HG02759 (cell line): ENCODE measurements around the gene ATP11C.
"Not testable (repeated sequence)": the region's sequence is repeated elsewhere in the genome, so short reads cannot be mapped to it uniquely, and the experiment has no call there.

Source experiments
- ATAC-seq: cut with Tn5 transposase; IDR thresholded peaks from one replicate; pipeline ENCODE4 v1.9.1; 2021; ENCODE audit warnings: mild to moderate bottlenecking, moderate library complexity; ENCODE audit not compliant: unreplicated experiment

Gene ATP11C

DNA sequence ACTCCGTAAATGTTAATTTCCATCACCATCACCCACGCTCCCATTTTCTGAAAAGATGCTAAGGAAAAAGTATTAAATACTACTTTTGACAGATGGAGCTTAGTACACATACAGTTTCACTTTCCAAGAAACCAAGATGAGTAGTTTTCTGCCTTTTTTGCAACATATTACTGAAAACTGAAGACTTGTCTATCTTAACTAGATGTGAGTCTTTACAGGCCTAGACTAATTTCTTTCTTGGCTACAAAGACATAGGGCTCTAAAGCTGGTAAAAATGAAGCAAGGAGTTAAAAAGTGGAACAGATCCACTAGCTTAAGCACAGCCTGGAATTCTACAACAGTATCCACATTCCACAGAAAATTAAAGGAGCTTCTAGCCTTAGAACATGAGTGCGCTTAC is 68.2 kb downstream of the ATP11C start:
- ATAC-seq, result no peak

DNA sequence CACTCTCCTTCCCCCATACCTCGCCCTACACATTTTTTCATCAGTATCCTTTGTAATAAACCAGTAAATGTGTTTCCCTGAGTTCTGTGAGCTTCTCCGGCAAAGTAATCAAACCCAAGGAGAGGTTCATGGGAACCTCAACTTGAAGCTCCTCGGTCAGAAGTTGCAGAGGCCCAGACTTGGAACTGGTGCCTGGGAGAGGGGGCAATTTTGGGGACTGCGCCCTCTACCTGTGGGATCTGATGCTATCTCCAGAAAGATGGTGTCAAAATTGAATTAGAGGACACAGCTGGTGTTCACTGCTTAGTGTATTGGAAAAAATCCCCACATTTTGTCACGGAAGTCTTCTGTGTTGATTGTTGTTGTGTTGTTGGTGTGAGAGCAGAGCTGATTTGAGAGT is 70.6 kb downstream of the ATP11C start:
- ATAC-seq, result no peak

DNA sequence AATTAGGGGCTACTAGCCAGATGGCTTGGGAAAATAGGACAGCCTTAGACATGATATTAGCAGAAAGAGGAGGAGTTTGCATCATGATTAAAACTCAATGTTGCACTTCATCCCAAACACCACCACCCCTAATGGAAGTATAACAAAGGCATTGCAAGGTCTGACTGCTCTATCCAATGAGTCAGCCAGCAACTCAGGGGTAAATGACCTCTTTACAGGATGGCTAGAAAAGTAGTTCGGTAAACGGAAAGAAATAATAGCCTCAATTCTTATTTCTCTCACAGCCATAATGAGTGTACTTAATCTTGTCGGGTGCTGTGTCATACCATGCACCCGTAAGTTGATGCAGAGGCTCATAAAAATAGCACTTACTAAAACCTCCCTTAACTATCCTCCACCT is 76.0 kb downstream of the ATP11C start:
- not testable (repeated sequence) for ATAC-seq

DNA sequence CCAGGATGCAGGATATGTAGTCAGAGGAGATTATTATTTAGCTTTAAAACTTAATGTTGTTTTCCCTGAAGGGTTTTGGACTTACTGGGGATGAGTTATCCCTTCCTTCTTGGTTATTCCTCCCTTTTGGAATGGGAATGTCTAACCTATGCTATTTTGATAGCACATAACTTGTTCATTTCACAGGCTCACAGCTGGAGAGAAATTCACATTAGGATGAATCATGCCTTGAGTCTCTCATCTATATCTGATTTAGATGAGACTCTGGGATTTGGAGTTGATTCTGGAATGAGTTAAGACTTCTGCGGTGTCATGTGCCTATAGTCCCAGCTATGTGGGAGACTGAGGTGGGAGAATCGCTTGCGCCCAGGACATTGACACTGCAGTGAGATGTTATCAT is 81.1 kb downstream of the ATP11C start:
- no peak for ATAC-seq

DNA sequence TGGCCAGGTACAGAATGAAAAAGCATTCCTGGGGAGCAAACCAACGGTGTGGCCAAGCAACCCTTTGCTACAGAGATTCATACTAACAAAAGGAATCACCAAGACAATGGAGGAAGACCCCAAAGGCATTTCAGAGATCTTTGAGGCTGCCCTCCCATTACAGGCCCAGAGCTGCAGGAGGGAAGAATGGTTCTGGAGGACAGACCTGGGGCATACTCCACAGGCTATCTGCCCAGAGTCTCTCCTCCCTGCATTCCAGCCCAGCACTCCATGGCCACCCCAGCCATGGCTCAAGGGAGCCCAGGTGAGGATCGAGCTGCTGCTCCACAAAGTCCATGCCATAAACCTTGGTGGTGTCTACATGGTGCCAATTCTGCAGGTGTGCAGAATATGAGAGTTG is 81.9 kb downstream of the ATP11C start:
- ATAC-seq, result no peak

DNA sequence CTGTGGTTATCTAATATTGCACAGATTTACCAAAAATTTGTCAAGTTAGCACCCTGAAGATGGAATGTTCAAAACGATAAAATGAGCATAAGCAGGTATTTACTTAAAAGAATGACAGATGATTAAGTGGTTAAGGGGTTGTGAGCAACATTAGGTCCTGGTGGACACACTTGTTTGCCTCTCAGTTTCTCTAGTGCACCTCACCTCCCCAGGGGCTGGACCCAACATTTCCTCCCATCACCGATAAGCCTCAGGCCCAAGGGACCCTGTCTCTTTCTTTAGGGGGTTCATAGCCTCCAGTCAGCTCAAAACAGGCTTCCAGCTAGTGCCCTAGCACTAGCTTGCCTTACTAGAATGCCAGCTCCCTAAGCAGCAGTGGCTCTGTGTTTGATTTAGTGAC is 88.0 kb downstream of the ATP11C start:
- ATAC-seq, result peak; percentile 63

DNA sequence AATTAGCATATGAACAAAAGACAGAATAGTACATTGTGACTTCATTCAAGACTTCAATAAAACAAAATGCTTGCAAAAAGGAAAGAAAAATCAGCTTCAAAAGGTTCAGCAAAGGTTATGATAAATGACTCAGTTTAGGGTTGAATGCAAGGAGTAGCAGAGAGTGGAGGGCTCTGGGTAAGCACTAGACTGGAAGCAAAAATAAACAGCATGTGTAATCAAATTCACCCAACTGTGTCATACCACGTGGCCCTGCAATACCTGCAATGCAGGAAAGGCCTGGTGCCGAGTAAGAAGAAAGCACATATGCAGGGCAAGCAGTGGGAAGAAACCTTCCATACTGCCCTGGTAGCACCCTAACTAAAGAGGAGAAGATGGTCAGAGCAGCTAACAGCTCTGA is 88.7 kb downstream of the ATP11C start:
- peak; percentile 78 for ATAC-seq

DNA sequence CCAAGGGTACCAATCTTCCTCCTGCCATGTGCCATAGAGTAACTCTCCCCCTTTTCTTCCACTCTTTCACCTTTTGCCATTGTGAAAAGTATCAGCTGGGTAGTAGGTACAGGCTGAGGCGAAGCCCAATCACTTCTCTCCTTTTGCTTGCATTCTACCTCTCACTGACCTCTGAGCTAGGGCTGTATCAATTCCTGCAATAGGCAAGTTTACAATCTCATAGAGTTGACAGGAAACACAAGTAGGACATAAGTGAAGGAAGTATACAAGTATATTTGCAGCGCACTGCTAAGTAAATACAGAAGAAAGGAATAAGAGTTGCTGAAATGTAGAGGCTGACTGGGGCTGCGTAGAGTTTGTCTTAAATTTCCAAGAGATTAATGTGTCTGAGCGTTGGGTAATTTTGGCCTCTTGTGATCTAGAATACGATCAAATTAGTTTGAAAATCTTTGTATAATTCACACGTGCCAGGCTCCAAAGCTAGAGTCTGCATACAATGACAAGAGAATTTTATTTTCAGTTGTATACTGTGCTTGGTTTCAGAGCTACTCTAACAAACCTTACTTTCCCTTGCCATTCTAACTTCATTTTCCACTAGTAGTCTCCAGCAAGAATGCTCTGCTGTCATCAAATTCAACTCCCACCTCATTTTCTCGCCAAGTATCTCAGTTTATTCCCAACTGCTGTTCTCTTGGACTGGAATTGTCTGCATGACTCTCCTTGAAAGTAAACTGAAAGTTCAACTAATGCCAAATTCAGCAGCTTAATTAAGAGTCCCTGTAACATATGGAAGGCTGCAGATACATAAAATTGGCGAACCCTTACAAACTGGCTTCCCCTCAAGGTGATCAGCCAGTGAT is 90.3 kb downstream of the ATP11C start:
- no peak for ATAC-seq

DNA sequence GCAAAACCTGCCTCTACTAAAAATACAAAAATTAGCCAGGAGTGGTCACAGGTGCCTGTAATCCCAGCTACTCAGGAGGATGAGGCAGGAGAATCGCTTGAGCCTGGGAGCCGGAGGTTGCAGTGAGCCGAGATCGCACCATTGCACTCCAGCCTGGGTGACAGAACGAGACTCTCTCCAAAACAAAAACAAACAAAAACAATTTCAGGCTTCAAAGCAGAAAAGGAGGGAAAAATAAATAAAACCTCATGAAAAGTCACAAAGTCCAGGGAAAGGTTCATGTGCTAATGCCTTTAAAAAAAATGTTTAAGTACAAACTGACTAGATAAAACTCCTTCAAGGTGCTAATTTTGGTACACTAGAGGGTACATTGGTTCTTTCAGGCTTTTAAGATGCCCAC is 96.5 kb downstream of the ATP11C start:
- ATAC-seq, result not testable (repeated sequence)

DNA sequence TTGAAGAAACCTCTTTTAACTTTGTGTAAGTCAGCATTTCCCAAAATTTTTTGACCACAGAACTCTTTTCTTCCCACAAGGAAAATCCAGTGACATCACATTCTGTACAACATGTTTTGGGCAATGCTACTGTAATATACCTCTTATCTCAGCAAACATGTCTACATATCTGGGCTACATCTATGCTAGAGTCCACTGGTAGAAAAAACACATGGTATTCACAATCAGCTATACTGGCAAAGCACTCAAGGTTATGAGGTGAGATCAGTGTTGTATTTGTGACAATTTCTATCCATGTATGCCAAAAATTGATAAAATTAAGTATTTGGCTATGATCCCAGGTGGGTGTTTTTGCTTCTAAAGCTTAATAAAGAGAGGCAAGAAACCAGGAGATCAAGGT is 98.0 kb downstream of the ATP11C start:
- ATAC-seq, result no peak

DNA sequence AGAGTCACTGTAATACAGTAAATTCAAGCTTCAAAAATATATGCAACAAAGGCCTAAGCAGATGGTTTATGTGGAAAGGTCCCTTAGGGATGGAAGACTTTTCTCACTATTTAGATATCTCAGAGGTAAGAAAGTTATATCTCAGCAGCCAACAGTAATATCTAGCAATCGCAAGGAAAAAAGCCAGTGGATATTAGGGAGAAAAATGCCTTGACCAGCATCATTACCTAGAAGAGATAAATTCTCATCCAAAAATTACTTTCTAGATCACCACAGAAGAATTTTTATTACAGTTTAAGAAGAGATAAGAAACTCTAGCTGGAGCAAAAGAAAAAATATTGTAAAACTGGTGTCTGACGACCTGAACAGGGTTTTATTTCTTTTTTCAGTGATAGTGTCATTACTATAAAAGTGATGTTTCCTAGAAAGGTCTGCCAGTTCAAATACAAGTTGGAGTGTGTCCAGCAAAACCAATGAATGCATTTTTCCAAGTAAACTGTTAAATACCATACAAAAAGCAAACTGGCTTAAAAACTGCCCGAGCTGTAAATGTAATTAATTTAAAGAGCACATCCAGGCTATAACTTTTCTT is 100.0 kb downstream of the ATP11C start:
- ATAC-seq, result no peak

DNA sequence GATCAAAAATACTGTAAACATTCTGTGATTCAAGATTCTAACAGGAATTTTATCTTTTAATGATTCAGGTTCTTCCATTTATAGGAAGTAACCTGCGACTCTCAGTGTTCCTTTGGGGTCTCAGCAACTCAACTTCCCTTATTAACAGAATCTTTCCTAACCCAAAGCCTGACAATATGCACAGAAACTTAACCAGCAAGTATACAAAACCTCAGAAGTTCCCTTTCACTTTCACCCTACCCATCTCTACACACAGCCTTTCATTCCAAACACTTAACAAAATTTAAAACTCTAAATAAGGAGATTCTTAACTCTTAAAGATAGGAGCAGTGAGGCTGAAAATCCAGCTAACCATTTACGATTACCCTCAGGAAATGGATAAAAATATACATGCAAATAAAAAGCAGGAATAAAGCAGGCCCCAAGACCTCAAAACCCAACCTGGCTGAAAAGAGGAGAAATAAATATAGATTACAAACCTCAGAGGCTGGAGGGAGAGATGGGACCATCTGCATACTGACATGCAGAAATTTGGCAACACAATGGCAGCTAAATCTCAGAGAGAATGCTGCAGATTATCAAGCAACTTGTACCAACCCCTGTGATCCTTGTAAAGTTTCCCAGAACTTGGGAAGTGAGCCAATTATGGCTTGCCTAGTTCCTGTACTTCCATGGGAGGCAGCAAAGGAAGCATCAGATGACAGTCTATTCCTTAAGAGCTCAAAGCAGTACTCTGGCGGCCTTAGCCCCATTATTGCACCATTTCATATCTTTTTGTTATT is 101.0 kb downstream of the ATP11C start:
- peak; percentile 85 for ATAC-seq

DNA sequence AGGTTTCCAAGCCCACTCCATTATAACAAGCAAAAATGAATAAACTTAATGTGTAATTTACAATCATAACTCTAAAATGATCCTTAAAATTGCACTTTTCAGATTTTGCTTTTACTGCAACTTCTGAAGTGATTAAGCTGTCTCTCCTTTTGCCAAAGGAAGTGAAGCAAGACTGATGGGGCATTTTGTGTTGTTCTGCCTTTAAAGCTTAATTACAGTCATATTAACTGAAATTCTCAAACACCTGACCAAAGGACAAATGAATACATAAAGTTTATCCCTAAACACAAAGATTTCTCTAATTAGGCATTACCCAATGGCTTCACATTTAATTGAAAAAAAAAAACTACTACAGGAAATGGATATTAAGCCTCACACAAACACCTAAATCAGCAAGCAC is 101.8 kb downstream of the ATP11C start:
- no peak for ATAC-seq

DNA sequence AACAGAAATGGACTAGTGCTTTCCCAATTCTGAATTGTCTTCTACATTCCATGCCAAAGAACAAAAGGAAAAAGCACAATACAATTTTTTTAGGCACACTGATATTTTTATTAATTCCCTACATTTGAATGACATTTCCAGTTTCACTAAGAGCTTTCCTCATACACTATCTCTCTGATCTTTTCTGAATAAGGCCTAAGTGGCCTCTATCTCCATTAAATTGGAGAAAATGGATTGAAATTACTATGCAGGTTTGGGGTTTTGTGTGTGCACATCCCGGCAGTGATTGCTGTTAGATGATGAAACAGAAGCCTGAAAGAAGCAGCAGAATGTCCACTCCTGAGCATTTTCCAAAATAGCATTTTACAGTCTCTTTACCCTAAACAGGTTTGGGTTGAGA is 104.0 kb downstream of the ATP11C start:
- no peak for ATAC-seq

DNA sequence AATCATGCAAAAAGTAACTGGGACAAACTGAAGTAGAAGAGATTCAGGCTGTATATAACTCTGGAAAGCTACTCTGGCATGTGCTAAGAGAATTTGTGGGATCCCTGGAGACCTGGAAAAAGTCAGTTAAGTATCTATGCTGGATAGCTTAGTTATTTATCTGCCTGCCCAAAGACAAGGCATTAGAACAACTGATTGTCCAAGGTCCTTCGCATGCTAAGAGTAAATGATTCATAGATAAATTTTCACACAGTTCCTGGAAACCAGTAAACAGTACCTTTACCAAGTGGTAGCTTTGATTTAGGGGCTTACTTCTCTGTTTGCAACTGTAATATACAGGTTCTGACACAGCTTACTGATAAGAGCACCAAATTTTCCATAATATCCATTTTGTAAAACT is 104.8 kb downstream of the ATP11C start:
- ATAC-seq, result peak; percentile 36

DNA sequence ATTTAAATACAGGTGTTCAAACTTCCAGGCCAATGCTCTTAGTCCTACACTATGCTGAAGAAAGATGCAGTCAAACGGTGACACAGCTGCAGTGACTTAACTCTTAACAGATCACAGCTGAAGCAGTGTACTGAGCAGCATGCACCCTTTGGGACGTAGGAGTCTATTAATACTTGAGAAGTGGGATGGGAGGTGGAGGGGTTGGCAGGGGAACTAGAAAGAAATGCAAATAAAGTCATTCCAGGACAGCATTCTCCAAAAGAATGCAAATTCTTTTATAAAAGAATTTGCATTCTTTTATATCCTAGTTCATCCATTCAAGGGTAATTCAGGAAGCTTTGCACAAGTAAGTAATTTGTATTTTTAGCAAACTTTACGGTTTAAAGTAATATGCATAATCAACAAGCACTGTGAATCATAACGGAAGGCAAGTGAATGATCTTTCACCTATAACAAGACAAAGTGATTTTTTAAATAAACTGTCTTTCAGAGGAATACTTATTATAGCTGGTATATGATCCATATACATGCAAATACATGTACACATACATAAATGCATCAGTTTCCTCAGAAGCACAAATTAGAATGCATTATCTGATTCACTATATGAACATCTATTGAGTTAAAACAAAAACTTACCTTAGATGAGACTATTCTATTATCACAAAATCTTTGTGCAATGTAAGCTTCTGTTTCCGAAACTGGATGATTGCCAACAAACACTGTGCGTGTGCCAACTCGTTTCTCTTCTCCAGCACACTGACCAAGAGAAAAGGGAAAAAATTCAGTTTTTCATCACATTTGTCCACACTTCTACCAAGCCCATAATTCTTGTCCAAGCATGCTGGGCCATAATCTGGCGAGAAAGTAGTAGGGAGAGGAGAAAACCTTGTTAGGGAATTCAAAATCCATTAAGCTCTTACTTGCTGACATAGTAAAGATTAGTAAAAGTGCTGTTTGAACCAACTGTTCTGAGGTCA is 106.5 kb downstream of the ATP11C start:
- ATAC-seq, result no peak

DNA sequence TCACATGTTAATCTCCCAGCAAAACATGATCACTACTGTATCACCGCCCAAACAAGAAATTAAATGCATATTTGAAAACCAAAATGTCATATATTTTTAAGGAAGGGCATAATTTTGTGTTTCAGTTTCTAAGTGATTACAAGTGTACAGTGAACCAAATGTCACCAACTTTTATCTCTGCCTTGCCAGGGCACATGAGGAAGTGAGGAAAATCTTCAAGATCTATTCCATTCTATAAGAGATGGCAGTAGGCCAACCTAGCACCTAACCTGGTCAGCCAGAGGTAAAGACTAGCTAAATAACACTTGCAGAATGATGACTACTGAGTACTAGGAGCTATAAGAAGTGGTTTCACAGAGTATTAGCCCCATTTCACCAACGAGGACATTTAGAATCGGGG is 107.2 kb downstream of the ATP11C start:
- no peak for ATAC-seq

DNA sequence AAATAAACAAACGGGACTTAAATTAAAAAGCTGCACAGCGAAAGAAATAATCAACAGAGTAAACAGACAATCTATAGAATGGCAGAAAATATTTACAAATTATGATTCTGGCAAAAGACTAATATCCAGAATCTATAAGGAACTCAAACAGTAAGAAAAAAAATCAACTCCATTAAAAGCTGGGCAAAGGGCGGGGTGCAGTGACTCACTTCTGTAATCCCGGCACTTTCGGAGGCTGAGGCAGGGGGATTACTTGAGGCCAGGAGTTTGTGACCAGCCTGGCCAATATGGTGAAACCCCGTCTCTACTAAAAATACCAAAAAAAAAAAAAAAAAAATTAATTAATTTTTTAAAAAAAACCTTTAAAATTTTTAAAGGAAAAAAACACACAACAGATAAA is 109.0 kb downstream of the ATP11C start:
- ATAC-seq, result no peak

DNA sequence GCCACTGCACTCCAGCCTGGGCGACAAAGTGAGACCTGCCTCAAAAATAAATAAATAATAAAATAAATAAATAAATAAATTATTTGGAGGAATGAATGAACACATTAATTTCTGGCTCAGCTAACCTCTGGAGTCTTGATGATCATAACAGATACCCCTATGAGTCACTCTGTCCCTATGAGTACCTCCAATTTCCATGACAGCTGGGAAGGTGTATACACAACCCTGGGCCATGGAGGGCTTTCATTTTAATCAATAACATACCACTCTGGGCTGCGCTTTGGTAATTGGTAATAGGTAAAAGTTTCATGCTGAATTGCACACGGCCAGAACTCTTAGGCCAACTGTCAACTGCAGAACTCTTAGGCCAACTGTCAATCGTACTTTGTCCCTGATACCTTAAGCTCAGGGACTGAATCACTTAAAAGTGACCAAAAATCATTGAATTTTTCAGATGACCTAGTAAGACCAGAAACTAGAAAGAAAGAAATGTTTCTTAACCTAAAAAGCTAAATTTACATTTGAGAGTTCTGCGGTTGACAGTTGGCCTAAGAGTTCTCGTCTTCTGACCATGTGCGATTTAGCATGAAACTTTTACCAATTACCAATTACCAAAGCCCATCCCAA is 112.4 kb downstream of the ATP11C start:
- no peak for ATAC-seq

DNA sequence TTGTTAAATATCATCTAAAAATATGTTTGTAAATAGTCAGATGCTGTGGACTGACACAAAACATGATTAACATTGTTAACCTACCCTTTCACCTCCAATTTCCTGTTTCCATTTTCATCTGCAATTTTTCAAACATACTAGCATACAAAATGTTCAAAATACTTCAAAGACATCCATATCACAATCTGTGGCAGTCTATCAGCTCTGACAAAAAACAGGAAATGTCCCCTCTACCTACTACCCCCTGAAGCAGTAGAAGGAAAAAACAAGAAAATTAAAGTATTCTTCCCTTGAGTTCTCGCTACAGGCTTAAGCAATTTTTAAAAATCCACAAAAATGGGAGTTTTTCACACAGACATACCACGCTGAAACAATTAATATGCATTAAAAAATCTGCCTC is 116.6 kb downstream of the ATP11C start:
- no peak for ATAC-seq
